Stimulated activated CD4-positive, alpha-beta T cell treated with anti-CD3 and anti-CD28 coated beads, Interleukin-12 subunit alpha, Interleukin-12 subunit beta, amount 100 ng/mL, for 4 hours (primary cell): ENCODE measurements around the gene BNC2.
"Not testable (repeated sequence)": the region's sequence is repeated elsewhere in the genome, so short reads cannot be mapped to it uniquely, and the experiment has no call there.

ENCODE experiments used
- DNase-seq: peaks from one replicate; pipeline ENCODE4 v3.0.0-alpha.2; 2020

The BNC2 gene

GRCh38 chr9:16484180-16484579, 386.3 kb downstream of the BNC2 start:
- DNase-seq = no peak

DNA sequence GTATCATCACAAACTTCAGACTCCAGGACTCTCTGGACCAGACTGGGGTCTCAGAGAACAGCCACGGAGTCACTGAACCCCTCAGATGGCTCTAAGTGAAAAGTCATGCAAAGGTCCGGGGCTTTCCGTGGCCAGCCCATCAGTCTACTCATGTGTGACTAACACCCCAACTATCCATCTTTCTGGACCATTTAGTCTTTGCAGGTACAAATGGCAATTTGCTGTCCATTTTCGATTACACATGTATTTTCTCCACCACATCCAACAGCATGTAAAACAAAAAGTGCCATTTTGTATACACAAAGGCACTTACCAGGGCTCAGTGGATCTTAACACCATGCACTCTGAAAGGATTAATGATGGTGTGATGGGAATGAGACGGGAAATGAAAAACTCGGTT, 387.7 kb downstream of the BNC2 start:
- no peak for DNase-seq

DNA sequence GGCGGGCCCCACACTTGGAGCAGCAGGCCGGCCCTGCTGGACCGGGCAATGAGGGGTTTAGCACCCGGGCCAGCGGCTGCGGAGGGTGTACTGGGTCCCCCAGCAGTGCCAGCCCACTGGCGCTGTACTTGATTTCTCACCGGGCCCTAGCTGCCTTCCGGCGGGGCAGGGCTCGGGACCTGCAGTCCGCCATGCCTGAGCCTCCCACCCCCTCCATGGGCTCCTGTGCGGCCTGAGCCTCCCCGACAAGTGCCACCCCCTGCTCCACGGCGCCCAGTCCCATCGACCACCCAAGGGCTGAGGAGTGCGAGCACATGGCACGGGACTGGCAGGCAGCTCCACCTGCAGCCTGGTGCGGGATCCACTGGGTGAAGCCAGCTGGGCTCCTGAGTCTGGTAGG, 389.9 kb downstream of the BNC2 start:
- DNase-seq = not testable (repeated sequence)

DNA sequence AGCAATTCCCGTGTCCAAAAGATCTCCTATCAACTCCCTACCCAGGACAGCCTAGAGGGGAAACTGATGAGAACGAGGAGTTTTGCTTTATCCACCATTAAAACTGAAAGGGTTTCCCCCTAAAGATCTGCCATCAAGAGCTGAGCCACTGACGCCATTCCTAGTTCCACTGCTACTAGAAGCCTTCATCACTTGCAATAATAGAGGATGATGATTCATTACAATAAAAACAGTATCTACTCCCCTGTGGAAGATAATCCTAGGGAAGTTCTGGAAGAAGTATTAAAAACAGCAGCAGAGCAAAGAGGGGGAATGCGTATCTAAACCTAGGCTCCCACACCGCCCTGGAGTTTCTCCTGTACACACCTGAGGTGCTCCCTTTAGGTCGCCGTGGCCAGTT, 394.5 kb downstream of the BNC2 start:
- no peak for DNase-seq

- no peak for DNase-seq
Measured at GRCh38 chr9:16475257-16475656, 395.2 kb downstream of the BNC2 start.

DNA sequence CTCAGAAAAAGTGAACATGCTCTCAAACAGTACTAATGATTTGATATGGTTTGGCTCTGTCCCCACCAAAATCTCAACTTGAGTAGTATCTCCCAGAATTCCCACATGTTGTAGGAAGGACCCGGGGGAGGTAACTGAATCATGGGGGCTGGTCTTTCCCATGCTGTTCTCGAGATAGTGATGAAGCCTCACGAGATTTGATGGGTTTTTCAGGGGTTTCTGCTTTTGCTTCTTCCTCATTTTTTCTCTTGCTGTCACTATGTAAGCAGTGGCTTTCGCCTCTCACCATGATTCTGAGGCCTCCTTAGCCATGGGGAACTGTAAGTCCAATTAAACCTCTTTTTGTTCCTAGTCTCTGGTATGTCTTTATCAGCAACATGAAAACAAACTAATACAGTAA, 401.3 kb downstream of the BNC2 start:
- DNase-seq = no peak

GRCh38 chr9:16461851-16462250, 408.6 kb downstream of the BNC2 start:
- DNase-seq = no peak

DNA sequence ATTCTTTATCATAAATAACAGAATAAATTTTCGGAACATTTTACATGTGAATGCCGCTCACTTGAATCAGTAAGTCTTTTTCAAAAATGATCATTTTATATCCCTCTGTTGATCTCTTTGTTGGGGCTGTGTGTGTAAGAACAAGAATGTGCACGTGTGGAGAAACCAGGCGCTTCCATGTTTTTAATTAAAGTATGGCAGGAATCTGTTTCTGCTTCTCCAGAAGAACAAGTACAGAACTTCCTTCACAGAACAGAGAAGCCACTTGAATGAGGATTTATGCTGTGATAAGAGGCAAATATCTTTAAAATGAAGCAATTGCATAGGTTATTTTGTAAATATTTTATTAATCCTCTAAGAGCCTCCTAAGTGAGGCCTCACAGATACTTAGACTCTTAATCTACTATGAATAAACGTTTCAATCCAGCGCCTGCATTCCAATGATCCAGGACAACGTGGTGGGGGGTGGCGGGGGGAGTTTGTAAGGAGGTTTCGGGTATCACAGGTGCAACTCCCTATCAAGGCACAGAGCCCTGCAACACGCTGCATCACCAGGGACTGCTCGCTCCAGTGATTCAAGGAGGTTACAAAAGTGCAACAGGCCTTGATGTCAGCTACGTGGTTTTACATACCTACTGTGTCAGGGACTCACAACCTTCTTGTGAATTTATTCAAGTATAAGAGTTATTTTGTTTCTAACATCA, 409.2 kb downstream of the BNC2 start:
- no peak for DNase-seq

- DNase-seq = no peak
Measured at GRCh38 chr9:16460696-16461095, 409.8 kb downstream of the BNC2 start.

DNA sequence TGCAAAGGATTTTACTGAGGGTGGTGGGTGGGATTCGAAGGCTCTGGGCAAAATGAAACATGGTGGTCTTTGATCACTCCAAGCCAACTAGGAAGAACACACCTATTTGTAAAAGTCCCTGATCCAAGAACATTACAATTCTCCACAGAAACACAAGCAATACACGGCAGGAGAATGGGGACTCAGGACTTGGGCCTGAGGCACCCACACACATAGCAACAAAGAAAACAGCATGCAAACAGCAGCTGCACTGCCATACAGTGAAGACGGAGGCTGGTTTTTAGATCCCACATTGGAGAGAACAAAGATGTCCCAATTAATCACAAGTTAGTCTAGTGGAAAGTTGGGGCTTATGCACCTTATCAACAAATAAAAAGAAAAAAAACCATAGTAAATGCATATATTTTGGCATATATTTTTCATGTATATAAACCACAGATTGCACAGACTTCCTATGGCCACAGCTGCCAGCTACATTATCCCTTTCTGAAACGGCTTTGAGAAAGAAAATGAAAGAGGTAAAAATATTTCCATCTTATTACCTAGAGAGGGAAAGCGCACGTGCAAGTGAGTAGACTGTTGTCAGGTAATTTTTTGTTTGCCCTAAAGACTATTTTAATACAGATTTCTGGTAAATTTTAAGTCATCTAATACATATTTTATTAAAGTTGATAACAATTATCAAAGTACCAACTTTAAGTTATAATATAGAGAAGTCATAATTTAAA, 410.9 kb downstream of the BNC2 start:
- no peak for DNase-seq

GRCh38 chr9:16458696-16459420, 411.6 kb downstream of the BNC2 start:
- DNase-seq = no peak

GRCh38 chr9:16455842-16456241, 414.6 kb downstream of the BNC2 start:
- DNase-seq = no peak

GRCh38 chr9:16453390-16453789, 417.1 kb downstream of the BNC2 start:
- no peak for DNase-seq

GRCh38 chr9:16450578-16450977, 419.9 kb downstream of the BNC2 start:
- DNase-seq = no peak

DNA sequence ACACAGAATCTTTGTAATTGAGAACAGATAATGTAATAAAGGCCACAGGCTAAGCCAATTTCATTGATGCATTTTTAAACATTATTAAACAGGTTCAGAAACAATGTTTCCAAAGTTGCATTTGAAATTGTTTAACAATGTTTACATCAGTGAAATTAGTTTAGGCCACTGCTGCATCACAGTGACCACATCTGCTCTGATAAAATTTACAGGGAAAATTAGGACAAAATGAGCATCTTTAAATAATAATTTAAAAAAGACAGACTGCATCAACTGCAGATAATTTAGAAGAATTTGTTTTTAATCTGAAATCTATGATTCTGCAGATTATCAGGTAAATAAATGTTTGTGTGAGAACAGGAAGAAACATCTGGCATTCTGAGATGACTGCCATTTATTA, 420.4 kb downstream of the BNC2 start:
- DNase-seq = no peak

DNA sequence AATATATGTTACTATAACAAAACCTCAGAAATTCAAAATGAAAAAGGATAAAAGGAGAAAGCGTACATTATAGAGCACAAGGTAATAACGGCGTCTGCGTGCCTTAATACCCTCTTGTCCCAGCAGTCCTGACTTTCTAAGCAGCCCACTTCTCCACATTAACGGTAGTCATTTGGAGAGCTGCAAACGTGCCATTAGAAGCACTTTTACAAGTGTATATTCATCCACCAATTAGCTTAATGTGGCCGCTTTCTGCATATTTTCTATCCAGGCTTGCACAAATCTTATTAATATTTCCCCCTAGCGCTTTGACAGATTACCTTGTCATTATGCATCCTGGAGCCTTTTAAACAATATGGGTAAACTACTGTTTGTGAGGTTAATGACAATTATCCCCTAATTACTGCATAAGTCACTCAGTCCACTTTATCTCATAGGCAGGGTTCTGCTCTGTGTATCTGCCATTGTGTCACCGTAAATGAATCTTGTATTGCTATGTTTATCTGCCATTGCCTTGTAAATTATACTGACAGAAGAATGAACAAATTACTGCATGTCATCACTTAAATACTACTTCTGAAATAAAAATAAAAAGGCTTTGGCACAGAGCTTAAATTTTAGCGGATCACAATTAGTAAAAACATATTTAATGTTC, 421.3 kb downstream of the BNC2 start:
- no peak for DNase-seq

DNA sequence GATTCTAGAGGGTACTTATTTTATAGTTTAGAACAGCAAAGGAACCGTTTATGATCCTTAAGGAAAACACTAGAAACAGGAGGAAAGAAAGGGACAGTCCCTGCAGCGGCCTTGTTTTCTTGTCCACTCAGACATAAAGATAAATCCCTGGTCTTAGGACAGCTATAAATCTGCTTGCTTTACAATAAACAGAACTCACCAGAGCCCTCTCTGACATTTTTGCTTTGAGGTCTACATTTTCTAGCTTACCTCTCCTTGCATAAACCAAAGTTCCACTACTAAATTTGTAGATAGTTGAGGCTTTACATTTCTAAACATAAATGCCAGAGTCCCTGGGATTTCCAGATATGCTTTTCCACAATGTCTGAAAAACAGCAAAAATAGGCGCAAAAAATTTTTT, 422.5 kb downstream of the BNC2 start:
- DNase-seq = no peak

GRCh38 chr9:16446636-16447035, 423.8 kb downstream of the BNC2 start:
- no peak for DNase-seq

DNA sequence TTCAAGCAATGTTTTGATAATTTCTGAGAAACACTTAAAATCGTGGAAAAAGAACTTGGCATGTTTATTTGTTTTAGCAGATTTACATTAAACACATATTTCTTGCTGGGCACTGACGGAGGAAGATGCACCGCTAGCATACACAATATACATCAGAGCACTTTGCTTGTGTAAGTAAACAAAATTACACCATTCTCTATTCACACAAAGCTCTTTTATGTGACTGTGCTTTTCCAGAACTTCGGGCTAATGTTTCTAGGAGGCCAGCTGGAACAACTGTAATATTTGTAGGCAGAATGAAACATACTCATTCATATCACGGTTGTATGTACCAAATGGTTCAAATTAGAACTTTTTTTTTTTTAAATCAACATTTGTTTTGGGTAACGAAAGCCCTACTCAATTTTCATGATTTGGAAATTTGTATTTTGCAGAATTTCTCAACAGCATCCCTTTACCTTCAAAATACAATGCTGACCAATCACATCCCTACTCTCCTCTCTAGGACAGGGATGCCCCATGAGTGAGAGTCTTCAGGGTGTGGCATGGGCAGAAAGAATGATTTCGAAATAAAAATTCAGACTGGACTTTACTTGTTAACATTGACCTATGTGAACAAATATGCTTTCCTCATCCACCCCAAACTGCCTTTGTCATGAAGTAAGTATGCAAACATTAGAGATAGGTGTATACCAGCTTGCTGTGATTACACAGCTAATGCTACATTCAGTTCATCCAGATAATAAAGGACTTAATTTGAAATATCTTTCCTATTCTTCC, 425.1 kb downstream of the BNC2 start:
- DNase-seq = no peak

GRCh38 chr9:16442622-16443021, 427.8 kb downstream of the BNC2 start:
- DNase-seq = no peak

DNA sequence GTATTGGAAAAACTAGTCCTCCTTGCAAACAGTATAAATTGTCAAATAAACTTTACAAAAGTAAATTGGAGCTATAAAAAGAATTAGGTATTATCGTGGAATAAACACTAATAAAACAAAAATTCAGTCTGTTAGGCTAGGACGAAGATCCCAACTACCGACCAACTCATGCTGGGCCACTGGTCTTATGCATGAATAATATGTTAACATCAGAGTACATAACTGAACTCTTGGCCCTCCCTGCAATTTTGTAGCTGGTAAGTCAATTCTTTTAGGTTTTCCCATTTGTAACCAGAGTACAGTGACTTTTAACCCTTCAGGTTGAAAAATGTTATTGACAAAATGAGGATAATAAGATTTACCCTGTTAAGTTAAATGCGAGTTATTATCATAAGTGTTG, 428.7 kb downstream of the BNC2 start:
- no peak for DNase-seq

DNA sequence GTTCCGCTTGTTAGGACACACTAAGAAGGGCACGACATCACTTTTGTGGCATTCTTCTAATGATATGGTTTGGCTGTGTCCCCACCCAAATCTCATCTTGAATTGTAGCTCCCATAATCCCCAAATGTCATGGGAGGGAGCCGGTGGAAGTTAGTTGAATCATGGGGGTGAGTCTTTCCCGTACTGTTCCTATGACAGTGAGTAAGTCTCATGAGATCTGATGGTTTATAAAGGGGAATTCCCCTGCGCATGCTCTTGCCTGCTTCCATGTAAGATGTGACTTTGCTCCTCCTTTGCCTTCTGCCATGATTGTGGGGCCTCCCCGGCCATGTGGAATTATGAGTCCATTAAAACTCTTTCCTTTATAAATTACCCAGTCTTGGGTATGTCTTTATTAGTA, 431.6 kb downstream of the BNC2 start:
- not testable (repeated sequence) for DNase-seq

DNA sequence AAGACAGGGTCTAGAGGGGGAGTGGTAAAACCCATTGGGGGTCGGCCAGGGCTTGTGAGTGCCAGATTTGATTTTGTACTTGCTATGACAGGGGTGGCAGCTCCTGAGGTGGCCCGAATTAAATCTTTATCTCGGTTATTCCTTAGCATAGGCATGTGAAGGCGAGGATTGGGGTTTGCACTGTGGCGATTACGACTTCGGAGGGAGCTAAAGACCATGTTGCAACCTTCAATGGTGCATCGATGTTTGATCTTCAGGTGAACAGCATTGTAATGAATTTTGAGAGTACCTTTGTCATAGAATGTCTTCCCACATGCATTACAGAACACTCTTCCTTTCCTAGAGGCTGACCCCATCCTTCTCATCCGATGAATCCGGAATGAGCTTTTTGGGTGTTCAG, 433.9 kb downstream of the BNC2 start:
- DNase-seq = no peak
